HCT116 (cell line): Measurements from ENCODE around the gene CHST11. TPM values are rescaled to one million over a fixed set of nuclear protein-coding genes. Genes with fewer than 3 reads are reported as not detected.

Experiments used
- ATAC-seq: fragments of 200-7000 bp; cut with Tn5 transposase; 2 replicates; pipeline ENCODE4 v1.9.1; 2020; ENCODE audit warnings: mild to moderate bottlenecking, moderate library complexity
- BruUV-seq: library from RNA; stranded (reverse); fragments of 400-500 nt; replicated peaks from 2 replicates; lab custom pipeline; 2021; lab: Mats Ljungman, UMichigan
- CTCF ChIA-PET: fragments of 300-600 bp; sonication (Branson Sonifier 250); formaldehyde crosslinking; loops from one replicate; lab custom pipeline; 2021; ENCODE audit warnings: antibody characterized with exemption; lab: Charles Lee
- POLR2A ChIA-PET: fragments of 300-600, 350-600 bp; sonication (Branson Sonifier 250); formaldehyde crosslinking; loops from one replicate; lab custom pipeline; 2021; ENCODE audit warnings: antibody characterized with exemption; lab: Charles Lee
- RAD21 ChIA-PET, 2 experiments: fragments of 300-600 bp; sonication (Branson Sonifier 250); formaldehyde crosslinking; loops; one replicate each; lab custom pipeline; 2023; ENCODE audit warnings: low total read pairs in 2 of 2; ENCODE audit not compliant: uncharacterized antibody in 2 of 2, unreplicated experiment in 2 of 2, low non-redundant PET in 1 of 2; lab: Charles Lee
- DNase-seq: peaks from one replicate; pipeline ENCODE4 v3.0.0-alpha.2; 2010; ENCODE audit warnings: low read depth, low spot score
- H2AFZ ChIP-seq: fragments of 200-600 bp; shearing (Covaris generic), sonication (generic); 2 replicates; pipeline ENCODE4 v1.6.1; 2017; ENCODE audit warnings: low read depth, mixed run types, mixed read lengths, antibody characterized with exemption, low read length; ENCODE audit not compliant: poor library complexity, severe bottlenecking
- H3K27ac ChIP-seq: 2 replicates; pipeline ENCODE4 v1.5.1; 2012; ENCODE audit warnings: low read depth, low read length
- H3K27me3 ChIP-seq: fragments of 200-600 bp; sonication (generic); 2 replicates; pipeline ENCODE4 v1.6.1; 2016; ENCODE audit warnings: mixed run types, low read length, mixed read lengths; ENCODE audit not compliant: insufficient read depth
- H3K36me3 ChIP-seq, 2 experiments: fragments of 200-500 bp in 1 of 2; fragments of 200-600 bp in 1 of 2; sonication (Bioruptor generic) in 1 of 2; sonication (generic) in 1 of 2; 2 replicates each; pipeline versions ENCODE4 v1.5.1 to v1.6.1; 2014 to 2016; ENCODE audit warnings: low read length in 2 of 2, inconsistent platforms in 1 of 2, mixed read lengths in 1 of 2, mixed run types in 1 of 2; ENCODE audit not compliant: insufficient read depth in 2 of 2, control insufficient read depth in 1 of 2
- H3K4me1 ChIP-seq, 2 experiments: fragments of 200-600 bp in 1 of 2; sonication (generic) in 1 of 2; 2 replicates each; pipeline versions ENCODE4 v1.5.1 to v1.6.1; 2012 to 2017; ENCODE audit warnings: low read length in 2 of 2, inconsistent platforms in 1 of 2, mild to moderate bottlenecking in 1 of 2, mixed read lengths in 1 of 2, mixed run types in 1 of 2, moderate library complexity in 1 of 2; ENCODE audit not compliant: insufficient read depth in 2 of 2, control insufficient read depth in 1 of 2
- H3K4me2 ChIP-seq: fragments of 200-600 bp; sonication (generic); 2 replicates; pipeline ENCODE4 v1.6.1; 2017; ENCODE audit warnings: mixed run types, low read length, mixed read lengths
- H3K4me3 ChIP-seq, 2 experiments: fragments of 200-600 bp in 1 of 2; sonication (generic) in 1 of 2; replicated peaks in 1 of 2; 2 replicates each; pipeline ENCODE4 v1.5.1; 2011 to 2016; ENCODE audit warnings: low read length in 2 of 2, control low read depth in 1 of 2, low read depth in 1 of 2, mild to moderate bottlenecking in 1 of 2, mixed read lengths in 1 of 2, mixed run types in 1 of 2
- H3K79me2 ChIP-seq: fragments of 200-600 bp; sonication (generic); 2 replicates; pipeline ENCODE4 v1.6.1; 2017; ENCODE audit warnings: mild to moderate bottlenecking, mixed run types, low read length, moderate library complexity, mixed read lengths; ENCODE audit not compliant: insufficient read depth
- H3K9ac ChIP-seq: fragments of 200-600 bp; sonication (generic); 2 replicates; pipeline ENCODE4 v1.6.1; 2016; ENCODE audit warnings: low read length, mixed read lengths
- H3K9me2 ChIP-seq: fragments of 200-600 bp; sonication (generic), shearing (Covaris generic); 2 replicates; pipeline ENCODE4 v1.6.1; 2017; ENCODE audit warnings: mixed run types, mild to moderate bottlenecking, moderate library complexity; ENCODE audit not compliant: insufficient read depth
- H3K9me3 ChIP-seq, 2 experiments: fragments of 200-500 bp in 1 of 2; fragments of 200-600 bp in 1 of 2; sonication (Bioruptor generic) in 1 of 2; sonication (generic) in 1 of 2; 2 replicates each; pipeline ENCODE4 v1.6.1; 2014 to 2017; ENCODE audit warnings: low read length in 2 of 2, mixed read lengths in 2 of 2, inconsistent platforms in 1 of 2, low read depth in 1 of 2, mild to moderate bottlenecking in 1 of 2, mixed run types in 1 of 2, moderate library complexity in 1 of 2; ENCODE audit not compliant: control insufficient read depth in 1 of 2, insufficient read depth in 1 of 2
- H4K20me1 ChIP-seq: fragments of 200-600 bp; sonication (generic), shearing (Covaris generic); 2 replicates; pipeline ENCODE4 v1.6.1; 2017; ENCODE audit warnings: mixed run types, mild to moderate bottlenecking, moderate library complexity; ENCODE audit not compliant: insufficient read depth
- ATF3 ChIP-seq: IDR thresholded peaks from 2 replicates; pipeline ENCODE4 v1.6.1; 2012
- CEBPB ChIP-seq: IDR thresholded peaks from 2 replicates; pipeline ENCODE4 v1.6.1; 2012; ENCODE audit warnings: low read depth
- CTCF ChIP-seq, 3 experiments: fragments of 200-600 bp in 1 of 3; sonication (generic) in 1 of 3; IDR thresholded peaks in 2 of 3; conservative IDR thresholded peaks in 1 of 3; 2 replicates each; pipeline ENCODE4 v1.5.1; 2012 to 2017; ENCODE audit warnings: low read depth in 2 of 3, low read length in 2 of 3, antibody characterized with exemption in 1 of 3, borderline replicate concordance in 1 of 3, control low read depth in 1 of 3, mild to moderate bottlenecking in 1 of 3, mixed read lengths in 1 of 3, mixed run types in 1 of 3, moderate library complexity in 1 of 3; ENCODE audit not compliant: insufficient read depth in 1 of 3
- ELF1 ChIP-seq: IDR thresholded peaks from 2 replicates; pipeline ENCODE4 v1.6.1; 2012; ENCODE audit warnings: low read depth, borderline replicate concordance
- EZH2 ChIP-seq: fragments of 200-600 bp; sonication (generic); IDR thresholded peaks from 2 replicates; pipeline ENCODE4 v1.6.1; 2017; ENCODE audit warnings: antibody characterized with exemption, mixed run types
- FOSL1 ChIP-seq: IDR thresholded peaks from 2 replicates; pipeline ENCODE4 v1.6.1; 2012; ENCODE audit warnings: low read depth
- JUND ChIP-seq: IDR thresholded peaks from 2 replicates; pipeline ENCODE4 v1.6.1; 2012
- POLR2A ChIP-seq: IDR thresholded peaks from 2 replicates; pipeline ENCODE4 v1.7.0; 2011; ENCODE audit warnings: borderline replicate concordance; ENCODE audit not compliant: insufficient read depth, insufficient read length; ENCODE audit errors: extremely low read depth
- POLR2AphosphoS5 ChIP-seq: IDR thresholded peaks from 2 replicates; pipeline ENCODE4 v1.6.1; 2011; ENCODE audit warnings: mild to moderate bottlenecking, low read depth, low read length, moderate library complexity
- RAD21 ChIP-seq: IDR thresholded peaks from 2 replicates; pipeline ENCODE4 v1.6.1; 2012; ENCODE audit warnings: low read depth, mild to moderate bottlenecking
- SIN3A ChIP-seq: IDR thresholded peaks from 2 replicates; pipeline ENCODE4 v1.6.1; 2012; ENCODE audit warnings: low read depth
- SP1 ChIP-seq: IDR thresholded peaks from 2 replicates; pipeline ENCODE4 v1.6.1; 2012; ENCODE audit warnings: low read depth
- TCF7L2 ChIP-seq: IDR thresholded peaks from 2 replicates; pipeline ENCODE4 v1.7.0; 2011; ENCODE audit warnings: borderline replicate concordance, inconsistent platforms; ENCODE audit not compliant: insufficient read depth, insufficient read length; ENCODE audit errors: extremely low read depth
- YY1 ChIP-seq: IDR thresholded peaks from 2 replicates; pipeline ENCODE4 v1.6.1; 2011; ENCODE audit warnings: low read length, low read depth, moderate library complexity, mild to moderate bottlenecking; ENCODE audit not compliant: insufficient replicate concordance; ENCODE audit errors: extremely low read depth
- ZBTB33 ChIP-seq: IDR thresholded peaks from 2 replicates; pipeline ENCODE4 v1.6.1; 2011; ENCODE audit warnings: mild to moderate bottlenecking, low read length, moderate library complexity; ENCODE audit not compliant: insufficient replicate concordance; ENCODE audit errors: extremely low read depth
- ZFX ChIP-seq: fragments of 450-650 bp; IDR thresholded peaks from 2 replicates; pipeline ENCODE4 v1.6.1; 2017
- intact Hi-C: fragments of 100-400 bp; cut with micrococcal nuclease; formaldehyde crosslinking; loops from 2 replicates; pipeline ENCODE4 v1.10.0; 2022
- total RNA-seq: library from RNA; stranded (reverse); gene quantifications from one replicate; pipeline ENCODE4 v1.2.1, GENCODE V29; 2021; ENCODE audit not compliant: unreplicated experiment

The CHST11 gene
- total RNA-seq, 1 experiment from 2014 or later: 10.1 TPM

- peak; percentile 45 for TF ChIP-seq TCF7L2
- no peak for TF ChIP-seq ELF1
- POLR2A ChIA-PET: no interaction called here
- ATAC-seq: no peak
Measured at GRCh38 chr12:104534162-104534856, 77.6 kb downstream of the CHST11 start.

GRCh38 chr12:104534857-104535248 is 78.1 kb downstream of the CHST11 start:
- Histone ChIP-seq H2AFZ (no peak overlapping the region), H3K9me3 (no peaks in the 10 kb centered on the region), H3K4me1 (no peaks in the 10 kb centered on the region), H3K9me2 (no peaks in the 10 kb centered on the region), H3K9ac (no peak overlapping the region), H3K36me3 (no peaks in the 10 kb centered on the region), H3K4me2 (no peak overlapping the region), H3K27me3 (no peaks in the 10 kb centered on the region), H3K4me3 (no peak overlapping the region), H3K27ac (no peak overlapping the region), H4K20me1 (no peaks in the 10 kb centered on the region), H3K79me2 (no peaks in the 10 kb centered on the region)
- intact Hi-C loops: no loop called here
- TF ChIP-seq ZFX: no peak
- TF ChIP-seq TCF7L2: no peak
- no peak for TF ChIP-seq YY1
- TF ChIP-seq SIN3A: no peak
- TF ChIP-seq EZH2: no peak
- no peak for TF ChIP-seq ATF3
- no peak for TF ChIP-seq ELF1
- no peak for TF ChIP-seq SP1
- TF ChIP-seq FOSL1: no peak
- no peak for TF ChIP-seq POLR2A
- no peak for TF ChIP-seq ZBTB33
- no peak for TF ChIP-seq CEBPB
- no peak for TF ChIP-seq CTCF (IDR thresholded peaks at IDR 0.05 in 2 of 3, conservative IDR thresholded peaks at IDR 0.05 in 1 of 3; ENCODE audit: borderline replicate concordance in 1 of 3, insufficient read depth in 1 of 3, low read depth in 2 of 3, low read length in 2 of 3)
- TF ChIP-seq POLR2AphosphoS5: no peak
- no peak for TF ChIP-seq JUND
- no peak for TF ChIP-seq RAD21
- CTCF ChIA-PET: no interaction called here
- ATAC-seq: no peak
- no peak for DNase-seq
- RAD21 ChIA-PET: no interaction called here
- POLR2A ChIA-PET: no interaction called here
- no TSS peak for BruUV-seq

More at GRCh38 chr12:104534162-104534856, 77.6 kb downstream of the CHST11 start:
- no peaks in the 10 kb centered on the region for H4K20me1 ChIP-seq
- no peak overlapping the region for H3K4me3 ChIP-seq
- no peaks in the 10 kb centered on the region for H3K27me3 ChIP-seq
- no TSS peak for BruUV-seq
- peaks cover 0 to 3% of the 10 kb centered on the region in 2 experiments; a peak in 1 of 4 replicates for H3K4me1 ChIP-seq
- intact Hi-C loops: no loop called here
- no peaks in the 10 kb centered on the region for H3K79me2 ChIP-seq
- H2AFZ ChIP-seq: no peak overlapping the region
- no peak overlapping the region for H3K4me2 ChIP-seq
- no peak for DNase-seq
- H3K9ac ChIP-seq: no peak overlapping the region
- ChIA-PET CTCF (no interaction called here), RAD21 (no interaction called here)
- H3K9me2 ChIP-seq: no peaks in the 10 kb centered on the region
- H3K27ac ChIP-seq: no peak overlapping the region
- H3K9me3 ChIP-seq: no peaks in the 10 kb centered on the region
- H3K36me3 ChIP-seq: no peaks in the 10 kb centered on the region
